Measurements from ENCODE around the gene ACTN2. TPM values are rescaled to one million over a fixed set of nuclear protein-coding genes. Genes with fewer than 3 reads are reported as not detected.

The ACTN2 gene
- total RNA-seq, 1 donor from 2014 or later: 1,156 TPM

DNA sequence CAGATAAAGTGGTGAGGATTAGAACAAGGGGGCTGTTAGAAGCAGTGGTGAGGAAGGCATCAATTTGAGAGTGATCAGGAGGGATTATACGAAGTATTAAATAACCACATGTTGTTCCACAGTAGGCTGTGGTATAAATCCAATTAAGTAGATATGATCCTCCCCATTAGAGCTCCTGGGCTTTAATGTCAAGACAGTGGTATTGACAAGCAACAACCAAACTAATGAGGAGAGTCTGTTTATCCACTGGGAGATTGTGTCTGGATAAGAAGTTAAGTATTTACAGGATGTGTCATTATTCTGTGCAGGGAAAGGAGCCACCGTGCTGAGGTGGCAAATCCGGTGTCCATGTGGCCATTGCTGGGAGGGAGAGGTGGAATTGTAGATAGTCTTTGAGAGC, 5.8 kb downstream of the ACTN2 start:
- DNase-seq: no peak

- no peak for DNase-seq
Observed at GRCh38 chr1:236692742-236693141, 6.4 kb downstream of the ACTN2 start.

DNA sequence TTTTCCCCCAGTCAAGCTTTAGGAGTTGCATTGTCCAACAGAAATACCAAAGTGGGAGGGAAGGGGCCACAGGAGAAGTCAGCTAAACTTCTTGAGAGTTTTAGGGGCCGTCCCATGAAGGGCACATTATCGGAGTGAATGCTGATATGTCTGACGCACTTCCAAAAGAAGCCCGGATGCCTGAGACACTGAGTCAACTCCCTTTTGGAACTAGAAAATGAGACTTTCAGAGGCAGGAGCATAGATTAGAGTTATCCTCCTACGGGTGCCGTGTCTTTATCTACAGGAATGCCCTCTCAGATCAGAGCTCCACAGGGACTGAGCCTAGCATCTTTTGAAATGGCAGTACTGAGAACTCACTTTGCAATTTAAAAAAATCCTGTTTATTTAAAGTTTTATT, 13.1 kb downstream of the ACTN2 start:
- no peak for DNase-seq

DNA sequence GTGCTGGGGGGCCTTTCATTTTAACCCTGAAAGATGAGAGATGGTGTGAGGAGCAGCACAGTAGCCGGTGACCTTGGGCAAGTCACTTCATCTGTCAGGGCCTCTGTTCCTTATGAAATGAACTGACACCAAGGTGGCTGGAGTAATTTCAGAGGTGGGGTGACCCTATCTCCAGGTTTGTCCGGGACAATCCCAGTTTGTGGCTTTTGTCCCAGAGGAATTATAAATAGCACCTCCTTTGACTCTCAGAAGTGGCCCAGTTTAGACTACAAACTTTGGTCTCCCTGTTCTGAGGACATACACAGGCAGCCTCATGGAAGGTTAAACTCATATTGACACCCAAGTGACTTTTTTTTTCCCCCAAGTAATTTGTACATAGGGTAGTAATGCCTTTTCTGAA, 14.6 kb downstream of the ACTN2 start:
- no peak for DNase-seq

DNA sequence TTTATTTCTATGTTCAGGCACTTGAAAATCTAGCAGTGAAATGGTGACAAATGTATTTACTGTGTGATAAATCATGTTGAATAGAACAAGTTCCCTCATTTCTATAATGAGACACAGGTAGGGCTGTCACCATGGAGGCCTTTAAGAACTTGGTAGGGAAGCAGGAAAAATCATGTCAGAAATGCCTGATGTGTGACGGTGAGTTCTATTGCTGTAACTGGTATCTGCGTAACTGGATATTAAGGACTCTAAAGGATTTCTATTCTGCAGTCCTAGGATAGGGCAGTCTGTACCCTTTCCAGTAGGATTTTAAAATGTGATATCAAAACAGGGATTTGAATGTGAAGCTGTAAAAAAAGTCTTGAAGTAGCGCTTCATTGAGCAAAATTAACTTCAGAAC, 15.5 kb downstream of the ACTN2 start:
- no peak for DNase-seq

DNA sequence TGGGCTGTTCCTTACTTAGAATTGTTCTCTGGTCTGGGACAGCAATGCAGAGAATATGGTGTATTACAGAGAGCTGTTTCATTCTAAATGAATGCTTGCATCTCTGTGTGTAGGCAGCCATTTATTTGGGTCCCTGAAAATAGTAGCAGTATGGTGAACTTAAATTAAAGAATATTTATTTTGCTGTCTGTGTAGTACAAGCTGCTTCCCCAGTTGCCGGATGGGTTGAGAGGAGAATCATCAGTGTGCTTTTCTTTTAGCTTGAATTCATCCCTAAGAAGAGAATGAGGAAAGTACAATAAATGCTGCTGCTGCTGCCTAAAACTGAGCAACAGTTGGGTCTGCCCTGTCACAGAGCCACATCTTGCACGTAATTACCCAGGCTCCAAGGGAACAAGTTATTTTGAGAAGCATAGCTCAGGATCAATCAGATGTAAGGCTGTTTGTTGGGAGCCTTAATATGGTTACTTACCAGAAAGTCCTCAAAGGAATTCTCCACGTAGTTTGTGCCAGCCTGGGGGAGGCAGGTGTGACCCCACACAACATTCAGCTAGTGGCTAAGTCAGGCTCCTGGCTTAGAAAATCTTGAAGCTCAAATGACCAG, 16.6 kb downstream of the ACTN2 start:
- DNase-seq: peak; percentile 64

DNA sequence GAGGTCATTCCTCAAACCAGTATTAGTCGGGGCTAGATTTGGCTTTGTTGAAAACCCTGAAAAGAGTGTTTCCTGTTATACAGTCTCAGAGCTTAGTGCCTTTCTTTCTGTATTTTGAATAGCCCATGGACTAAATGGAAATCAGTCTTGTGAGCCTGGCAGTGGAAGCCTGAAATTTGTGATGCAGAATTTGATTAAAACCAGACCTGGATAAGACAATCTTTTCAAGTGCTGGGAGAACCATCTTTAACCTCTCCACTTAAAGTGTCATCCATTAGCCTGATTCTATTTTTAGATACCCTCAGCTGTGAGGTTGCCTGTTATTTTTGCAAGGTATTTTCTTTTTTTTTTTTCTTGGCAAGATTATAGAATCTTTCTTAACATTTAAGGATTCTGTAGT, 19.5 kb downstream of the ACTN2 start:
- no peak for DNase-seq

DNA sequence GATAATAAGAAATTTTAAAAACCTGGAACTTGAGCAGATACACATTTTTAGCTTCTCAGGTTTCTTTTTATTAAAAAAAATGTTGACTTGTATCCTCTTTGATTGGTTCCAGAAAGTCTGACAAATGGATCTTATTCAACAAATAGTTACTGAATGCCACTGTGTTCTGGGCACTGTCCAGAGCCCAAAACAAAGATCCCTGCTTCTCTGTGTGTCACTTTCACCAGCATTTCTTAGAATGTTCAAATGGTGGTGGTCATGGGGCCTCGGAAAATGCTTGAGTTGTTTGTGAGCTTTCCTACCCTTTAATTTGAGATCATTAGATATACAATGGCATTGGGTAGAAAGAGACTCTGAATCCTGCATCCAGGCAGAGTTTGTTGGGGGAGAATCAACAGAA, 19.9 kb downstream of the ACTN2 start:
- no peak for DNase-seq

GRCh38 chr1:236710328-236710892, 24.1 kb downstream of the ACTN2 start:
- DNase-seq: no peak

GRCh38 chr1:236716160-236716559, 29.9 kb downstream of the ACTN2 start:
- peak; percentile 96 for DNase-seq

GRCh38 chr1:236717811-236718210, 31.5 kb downstream of the ACTN2 start:
- no peak for DNase-seq

GRCh38 chr1:236718328-236718727, 32.0 kb downstream of the ACTN2 start:
- DNase-seq: no peak

GRCh38 chr1:236720206-236720605, 33.9 kb downstream of the ACTN2 start:
- DNase-seq: no peak

DNA sequence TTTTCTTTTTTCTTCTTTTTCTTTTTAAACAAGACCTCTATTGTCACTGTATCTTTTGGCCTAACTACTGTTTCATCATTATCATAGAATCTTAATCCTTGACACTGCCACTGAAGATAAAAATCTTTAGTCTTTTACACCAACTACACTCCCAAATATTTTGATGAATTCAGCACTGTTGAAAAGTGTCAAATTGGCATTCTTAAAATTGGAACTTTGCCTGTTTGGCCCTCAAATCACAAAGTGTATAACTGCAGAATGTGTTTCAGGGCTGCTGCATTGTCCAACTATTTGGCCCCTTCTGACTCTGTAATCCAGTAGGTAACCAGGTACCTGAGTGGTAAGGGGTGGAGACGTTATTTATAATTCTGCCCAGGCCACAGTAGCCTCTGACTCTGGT, 34.3 kb downstream of the ACTN2 start:
- no peak for DNase-seq

GRCh38 chr1:236724049-236724448, 37.8 kb downstream of the ACTN2 start:
- DNase-seq: no peak

GRCh38 chr1:236724506-236724905, 38.2 kb downstream of the ACTN2 start:
- peak; percentile 79 for DNase-seq

- no peak for DNase-seq
Observed at GRCh38 chr1:236725668-236726067, 39.4 kb downstream of the ACTN2 start.

DNA sequence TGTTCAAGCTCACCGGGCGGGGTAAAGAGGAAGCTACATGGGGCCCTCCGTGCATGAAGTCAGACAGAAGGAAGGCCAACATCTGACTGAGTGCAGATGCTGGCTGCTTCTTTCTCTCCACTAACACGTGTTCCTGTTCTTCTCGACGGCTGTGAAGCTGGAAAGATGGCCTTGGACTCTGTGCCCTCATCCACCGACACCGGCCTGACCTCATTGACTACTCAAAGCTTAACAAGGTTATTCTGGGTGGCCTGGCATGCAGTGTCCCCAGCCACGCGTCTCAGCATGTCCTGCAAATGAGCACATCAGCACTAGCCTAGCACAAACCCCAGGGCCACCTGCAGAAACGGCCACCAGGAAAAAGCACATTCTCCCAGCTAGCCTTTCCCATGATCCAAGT, 41.2 kb downstream of the ACTN2 start:
- no peak for DNase-seq

DNA sequence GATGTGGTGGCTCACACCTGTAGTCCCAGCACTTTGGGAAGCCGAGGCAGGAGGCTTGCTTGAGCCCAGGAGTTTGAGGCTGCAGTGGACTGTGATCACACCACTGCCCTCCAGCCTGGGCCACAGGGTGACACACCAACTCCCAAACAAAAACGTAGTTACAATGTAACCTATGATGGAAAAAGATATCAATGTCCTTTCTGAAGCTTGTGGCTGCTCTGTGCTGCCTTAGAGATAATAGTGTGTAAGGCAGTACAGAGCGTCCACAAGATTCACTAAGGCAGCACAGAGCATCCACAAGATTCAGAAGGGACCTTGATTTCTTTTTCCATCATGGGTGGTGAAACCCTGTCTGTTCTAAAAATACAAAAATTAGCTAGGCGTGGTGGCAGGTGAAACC, 42.5 kb downstream of the ACTN2 start:
- DNase-seq: no peak

DNA sequence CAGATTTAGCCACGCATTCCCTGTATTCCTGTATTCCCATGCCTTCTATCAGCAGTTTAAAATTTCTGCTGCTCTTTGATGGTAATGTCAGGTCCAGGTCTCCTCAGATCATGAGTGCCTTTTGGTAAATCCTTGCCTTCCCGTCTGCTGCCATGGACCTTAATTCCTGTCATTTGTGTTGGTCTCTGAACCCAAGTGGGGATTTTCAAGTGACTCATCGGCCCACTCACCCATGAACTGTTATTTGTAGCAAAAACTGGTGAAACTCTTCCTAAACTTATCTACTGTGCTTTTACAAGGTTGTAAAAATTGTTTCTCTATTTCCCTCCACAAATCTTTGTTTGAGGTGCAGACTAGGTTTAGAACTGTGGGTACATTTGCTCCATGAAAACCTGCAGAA, 47.4 kb downstream of the ACTN2 start:
- DNase-seq: no peak

DNA sequence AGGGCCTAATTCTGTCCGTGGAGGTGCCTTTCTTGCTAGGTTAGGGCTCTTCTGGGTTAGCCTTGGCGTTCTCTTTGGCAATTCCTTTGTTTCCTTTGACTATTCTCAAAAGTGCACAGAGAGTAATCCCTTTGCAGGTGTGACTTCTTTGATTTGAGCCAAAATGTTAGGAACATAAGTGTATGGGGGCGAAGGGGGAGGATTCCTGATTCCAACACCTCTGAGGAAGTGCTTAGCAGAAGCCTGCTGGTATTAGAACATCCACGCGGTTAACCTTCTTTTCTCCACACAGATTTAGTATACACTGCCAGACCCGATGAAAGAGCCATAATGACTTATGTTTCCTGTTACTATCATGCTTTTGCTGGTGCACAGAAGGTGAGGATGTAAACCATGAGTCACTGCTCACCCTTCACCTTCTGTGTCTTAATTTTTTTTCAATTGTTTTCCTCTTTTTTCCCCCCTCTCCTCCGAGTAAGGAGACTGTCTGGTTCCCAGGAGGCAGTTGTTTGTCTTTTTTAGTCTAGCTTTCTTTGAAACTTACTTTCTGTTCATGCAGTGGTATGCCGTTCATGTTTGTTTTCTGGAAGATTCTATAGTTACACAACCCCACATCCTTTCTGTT, 48.0 kb downstream of the ACTN2 start:
- DNase-seq: no peak

GRCh38 chr1:236736761-236737160, 50.5 kb downstream of the ACTN2 start:
- no peak for DNase-seq

DNA sequence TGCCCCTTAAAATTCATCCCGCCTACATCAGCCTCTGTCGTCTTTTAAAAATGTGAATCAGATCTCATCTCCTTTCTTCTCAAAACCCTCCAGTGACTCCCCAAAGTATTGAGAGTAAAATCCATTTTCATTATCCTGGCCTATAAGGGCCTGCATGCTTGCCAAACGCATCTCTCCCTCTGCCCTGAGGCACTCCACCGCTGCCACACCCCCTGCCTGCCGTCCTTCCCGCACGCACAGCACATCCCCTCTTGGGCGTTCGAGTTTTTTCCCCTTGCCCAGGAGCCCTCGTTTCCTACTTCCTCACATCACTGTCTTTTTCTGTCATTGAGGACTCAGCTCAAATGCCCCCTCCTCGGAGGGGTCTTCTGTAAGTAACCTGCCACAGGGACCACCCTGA, 55.5 kb downstream of the ACTN2 start:
- DNase-seq: no peak

DNA sequence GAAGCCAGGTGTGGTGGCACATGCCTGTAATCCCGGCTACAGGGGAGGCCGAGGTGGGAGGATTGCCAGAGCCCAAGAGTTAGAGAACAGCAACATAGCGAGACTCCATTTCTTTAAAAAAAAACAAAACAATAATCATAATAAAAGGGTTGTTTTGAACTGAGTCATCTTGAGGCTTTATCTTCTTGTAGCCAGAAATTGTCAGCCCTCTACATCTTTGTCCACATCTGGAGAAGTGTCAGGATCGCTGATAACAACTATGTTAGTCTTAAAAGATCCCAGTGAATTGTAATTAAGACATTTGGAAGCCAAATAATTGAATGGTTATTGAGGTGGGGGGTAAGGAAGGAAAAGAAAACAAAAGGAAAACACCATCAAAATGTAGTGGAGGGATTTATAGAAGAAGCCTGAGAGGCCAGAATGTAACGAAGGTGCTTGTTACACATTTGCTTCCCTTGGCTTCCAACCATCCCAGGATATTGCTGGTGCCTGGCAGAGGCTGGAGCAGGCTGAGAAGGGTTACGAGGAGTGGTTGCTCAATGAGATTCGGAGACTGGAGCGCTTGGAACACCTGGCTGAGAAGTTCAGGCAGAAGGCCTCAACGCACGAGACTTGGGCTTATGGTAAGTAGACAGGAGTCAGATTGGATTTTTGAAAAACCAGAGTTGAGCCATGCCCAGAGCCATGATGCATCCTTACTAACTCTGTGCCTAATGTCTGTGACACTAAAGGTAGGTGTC, 56.3 kb downstream of the ACTN2 start:
- DNase-seq: no peak

Data from tongue (tissue), 2 donors.